ENCODE data around the gene PLXNA3. TPM values are rescaled to one million over a fixed set of nuclear protein-coding genes. Genes with fewer than 3 reads are reported as not detected.

PLXNA3 gene
- polyA plus RNA-seq, 3 donors = 0.02 to 10.9 TPM; not detected in 1

DNA sequence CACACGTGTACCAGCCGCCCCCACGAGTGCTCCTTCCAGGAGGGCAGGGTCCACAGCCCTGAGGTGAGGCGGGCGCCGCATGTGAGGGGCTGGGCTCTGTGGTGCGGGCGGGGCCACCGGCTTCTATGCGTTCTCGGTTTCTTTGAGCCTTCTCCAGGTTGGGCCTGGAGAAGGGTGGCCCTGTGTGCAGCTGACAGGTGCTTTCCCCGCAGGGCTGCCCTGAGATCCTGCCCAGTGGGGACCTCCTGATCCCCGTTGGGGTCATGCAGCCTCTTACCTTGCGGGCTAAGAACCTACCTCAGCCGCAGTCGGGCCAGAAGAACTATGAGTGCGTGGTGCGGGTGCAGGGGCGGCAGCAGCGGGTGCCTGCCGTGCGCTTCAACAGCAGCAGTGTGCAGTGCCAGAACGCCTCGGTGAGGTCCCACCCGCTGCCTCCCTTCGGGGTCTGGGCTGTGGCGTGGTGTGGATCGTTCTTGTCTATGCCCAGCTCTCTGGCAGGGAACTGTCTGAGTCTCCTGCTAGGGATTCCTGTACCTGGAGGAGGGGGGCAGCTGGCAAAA lies 6.8 kb downstream of the PLXNA3 start:
- no peak overlapping the region for H3K4me3 ChIP-seq (replicated peaks in 1 of 3; ENCODE audit: low read depth in 2 of 3, low read length in 3 of 3)
- intact Hi-C loops (cut with micrococcal nuclease) = no loop called here
- no peaks in the 10 kb centered on the region for H3K36me3 Mint-ChIP-seq
- H3K27ac ChIP-seq (ENCODE audit: low read depth in 1 of 2, low read length in 2 of 2) = no peak overlapping the region
- no peaks in the 10 kb centered on the region for H3K4me1 Mint-ChIP-seq
- H3K4me1 ChIP-seq (ENCODE audit: control insufficient read depth in 1 of 2, insufficient read depth in 2 of 2, low read length in 2 of 2) = no peaks in the 10 kb centered on the region
- H3K27me3 Mint-ChIP-seq (ENCODE audit: low read depth in 3 of 3) = peaks cover 0 to 13% (median 8%) of the 10 kb centered on the region in 3 donors
- no peaks in the 10 kb centered on the region for H3K79me2 ChIP-seq (ENCODE audit: insufficient read depth, low read length)
- no peak overlapping the region for H3K4me3 Mint-ChIP-seq
- DNase-seq = no peak
- TF ChIP-seq, protein P1, sequence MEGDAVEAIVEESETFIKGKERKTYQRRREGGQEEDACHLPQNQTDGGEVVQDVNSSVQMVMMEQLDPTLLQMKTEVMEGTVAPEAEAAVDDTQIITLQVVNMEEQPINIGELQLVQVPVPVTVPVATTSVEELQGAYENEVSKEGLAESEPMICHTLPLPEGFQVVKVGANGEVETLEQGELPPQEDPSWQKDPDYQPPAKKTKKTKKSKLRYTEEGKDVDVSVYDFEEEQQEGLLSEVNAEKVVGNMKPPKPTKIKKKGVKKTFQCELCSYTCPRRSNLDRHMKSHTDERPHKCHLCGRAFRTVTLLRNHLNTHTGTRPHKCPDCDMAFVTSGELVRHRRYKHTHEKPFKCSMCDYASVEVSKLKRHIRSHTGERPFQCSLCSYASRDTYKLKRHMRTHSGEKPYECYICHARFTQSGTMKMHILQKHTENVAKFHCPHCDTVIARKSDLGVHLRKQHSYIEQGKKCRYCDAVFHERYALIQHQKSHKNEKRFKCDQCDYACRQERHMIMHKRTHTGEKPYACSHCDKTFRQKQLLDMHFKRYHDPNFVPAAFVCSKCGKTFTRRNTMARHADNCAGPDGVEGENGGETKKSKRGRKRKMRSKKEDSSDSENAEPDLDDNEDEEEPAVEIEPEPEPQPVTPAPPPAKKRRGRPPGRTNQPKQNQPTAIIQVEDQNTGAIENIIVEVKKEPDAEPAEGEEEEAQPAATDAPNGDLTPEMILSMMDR (IDR thresholded peaks at IDR 0.05) = no peak
- WGBS (ENCODE audit: insufficient coverage) = 97% methylated on average over 16 of the region's 28 CpGs
- peaks cover 0 to 12% (median 6%) of the 10 kb centered on the region in 7 donors for H3K9me3 Mint-ChIP-seq
- no peak overlapping the region for H3K9ac ChIP-seq (ENCODE audit: insufficient read depth, low read length, poor library complexity, severe bottlenecking)
- H2AFZ ChIP-seq (ENCODE audit: insufficient read depth, low read depth, low read length, poor library complexity, severe bottlenecking) = no peak overlapping the region
- no peaks in the 10 kb centered on the region for H3K27me3 ChIP-seq (ENCODE audit: control insufficient read depth in 2 of 2, insufficient read depth in 2 of 2, low read length in 2 of 2)
- H3K27ac Mint-ChIP-seq = no peak overlapping the region
- no peak overlapping the region for H3K4me2 ChIP-seq (replicated peaks; ENCODE audit: extremely low read depth, low read length, poor library complexity, severe bottlenecking)
- H4K20me1 ChIP-seq (ENCODE audit: insufficient read depth, low read length) = no peaks in the 10 kb centered on the region
- no peaks in the 10 kb centered on the region for H3K36me3 ChIP-seq (replicated peaks in 1 of 2; ENCODE audit: control insufficient read depth in 1 of 2, insufficient read depth in 2 of 2, low read length in 2 of 2)
- H3K9me3 ChIP-seq (replicated peaks in 1 of 2; ENCODE audit: control insufficient read depth in 1 of 2, insufficient read depth in 1 of 2, low read length in 2 of 2) = peaks cover 0 to 4% of the 10 kb centered on the region in 2 donors

DNA sequence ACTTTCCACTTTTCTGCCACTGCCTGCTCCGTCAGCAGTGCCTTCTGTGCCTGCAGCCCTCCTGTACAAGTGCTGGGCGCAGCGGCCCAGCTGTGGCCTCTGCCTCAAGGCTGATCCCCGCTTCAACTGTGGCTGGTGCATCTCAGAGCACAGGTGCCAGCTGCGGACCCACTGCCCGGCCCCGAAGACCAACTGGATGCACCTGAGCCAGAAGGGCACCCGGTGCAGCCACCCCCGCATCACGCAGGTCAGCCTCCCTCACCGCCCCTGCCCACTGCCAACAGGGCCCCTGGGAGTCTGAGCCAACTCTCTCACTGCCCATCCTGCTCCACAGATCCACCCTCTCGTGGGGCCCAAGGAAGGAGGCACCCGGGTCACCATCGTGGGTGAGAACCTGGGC lies 7.5 kb downstream of the PLXNA3 start:
- Histone ChIP-seq H3K36me3 (replicated peaks in 1 of 2; ENCODE audit: control insufficient read depth in 1 of 2, insufficient read depth in 2 of 2, low read length in 2 of 2) (no peaks in the 10 kb centered on the region), H3K27ac (ENCODE audit: low read depth in 1 of 2, low read length in 2 of 2) (no peak overlapping the region), H2AFZ (ENCODE audit: insufficient read depth, low read depth, low read length, poor library complexity, severe bottlenecking) (no peak overlapping the region), H3K9me3 (replicated peaks in 1 of 2; ENCODE audit: control insufficient read depth in 1 of 2, insufficient read depth in 1 of 2, low read length in 2 of 2) (peaks cover 0 to 4% of the 10 kb centered on the region in 2 donors), H4K20me1 (ENCODE audit: insufficient read depth, low read length) (no peaks in the 10 kb centered on the region), H3K27me3 (ENCODE audit: control insufficient read depth in 2 of 2, insufficient read depth in 2 of 2, low read length in 2 of 2) (no peaks in the 10 kb centered on the region), H3K4me1 (ENCODE audit: control insufficient read depth in 1 of 2, insufficient read depth in 2 of 2, low read length in 2 of 2) (no peaks in the 10 kb centered on the region), H3K4me2 (replicated peaks; ENCODE audit: extremely low read depth, low read length, poor library complexity, severe bottlenecking) (no peak overlapping the region), H3K79me2 (ENCODE audit: insufficient read depth, low read length) (no peaks in the 10 kb centered on the region), H3K9ac (ENCODE audit: insufficient read depth, low read length, poor library complexity, severe bottlenecking) (no peak overlapping the region), H3K4me3 (replicated peaks in 1 of 3; ENCODE audit: low read depth in 2 of 3, low read length in 3 of 3) (no peak overlapping the region)
- Mint-ChIP-seq H3K4me3 (no peak overlapping the region), H3K27ac (no peak overlapping the region), H3K27me3 (ENCODE audit: low read depth in 3 of 3) (peaks cover 0 to 13% (median 4%) of the 10 kb centered on the region in 3 donors), H3K9me3 (peaks cover 0 to 7% (median 4%) of the 10 kb centered on the region in 7 donors), H3K36me3 (no peaks in the 10 kb centered on the region), H3K4me1 (no peaks in the 10 kb centered on the region)
- 92% methylated on average over 10 of the region's 14 CpGs for WGBS (ENCODE audit: insufficient coverage)
- no peak for DNase-seq
- TF ChIP-seq, protein P1 (IDR thresholded peaks at IDR 0.05) = no peak
- intact Hi-C loops (cut with micrococcal nuclease) = no loop called here

All from CD14-positive monocyte (primary cell).